B cell (primary cell): ENCODE data around the gene BIN2.

Source experiments
- CTCF ChIP-seq: fragments of 200-600 bp; IDR thresholded peaks from one replicate; pipeline ENCODE4 v1.8.0; 2022; ENCODE audit warnings: antibody characterized with exemption, mild to moderate bottlenecking
- EZH2 ChIP-seq: IDR thresholded peaks from 2 replicates; pipeline ENCODE4 v1.6.1; 2012; ENCODE audit warnings: borderline replicate concordance, low read depth, mild to moderate bottlenecking, moderate library complexity, low read length; ENCODE audit not compliant: insufficient read depth, poor library complexity, severe bottlenecking

- no peak for TF ChIP-seq CTCF
- TF ChIP-seq EZH2, result no peak
Measured at GRCh38 chr12:51357374-51358047, 33.5 kb upstream of the BIN2 start.
